Smooth muscle cell (in vitro differentiated cells): Measurements from ENCODE around the gene PHF12. TPM values are rescaled to one million over a fixed set of nuclear protein-coding genes. Genes with fewer than 3 reads are reported as not detected.

Experiments used
- DNase-seq: peaks from one replicate; lab custom pipeline; 2025; ENCODE audit not compliant: unreplicated experiment; lab: John Stamatoyannopoulos, UW
- H2AFZ ChIP-seq: fragments of 200-600 bp; sonication (generic); 2 replicates; pipeline ENCODE4 v1.6.0; 2016; ENCODE audit warnings: antibody characterized with exemption, low read depth, mild to moderate bottlenecking
- H3F3A ChIP-seq: fragments of 200-600 bp; sonication (generic); 2 replicates; pipeline ENCODE4 v1.6.0; 2017; ENCODE audit warnings: antibody characterized with exemption, low read depth
- H3K27ac ChIP-seq: fragments of 200-600 bp; sonication (generic); 2 replicates; pipeline ENCODE4 v1.5.1; 2016; ENCODE audit warnings: low read depth, mild to moderate bottlenecking
- H3K27me3 ChIP-seq: fragments of 200-600 bp; sonication (generic); 2 replicates; pipeline ENCODE4 v1.6.1; 2016; ENCODE audit warnings: low read depth, mild to moderate bottlenecking
- H3K36me3 ChIP-seq: fragments of 200-600 bp; sonication (generic); 2 replicates; pipeline ENCODE4 v1.5.1; 2016; ENCODE audit warnings: low read depth
- H3K4me1 ChIP-seq: fragments of 200-600 bp; sonication (generic); 2 replicates; pipeline ENCODE4 v1.5.1; 2016; ENCODE audit warnings: low read depth
- H3K4me2 ChIP-seq: fragments of 200-600 bp; sonication (generic); 2 replicates; pipeline ENCODE4 v1.6.0; 2016; ENCODE audit warnings: mild to moderate bottlenecking
- H3K4me3 ChIP-seq: fragments of 200-600 bp; sonication (generic); 2 replicates; pipeline ENCODE4 v1.5.1; 2016; ENCODE audit warnings: mild to moderate bottlenecking
- H3K79me2 ChIP-seq: fragments of 200-600 bp; sonication (generic); 2 replicates; pipeline ENCODE4 v1.6.0; 2016; ENCODE audit warnings: low read depth, mild to moderate bottlenecking
- H3K9ac ChIP-seq: fragments of 200-600 bp; sonication (generic); 2 replicates; pipeline ENCODE4 v1.6.0; 2016; ENCODE audit warnings: low read depth
- H3K9me3 ChIP-seq: fragments of 200-600 bp; sonication (generic); replicated peaks from 2 replicates; pipeline ENCODE4 v1.5.1; 2016; ENCODE audit warnings: low read depth
- H4K20me1 ChIP-seq: fragments of 200-600 bp; sonication (generic); 2 replicates; pipeline ENCODE4 v1.6.0; 2016; ENCODE audit warnings: low read depth
- CTCF ChIP-seq: fragments of 200-600 bp; sonication (generic); IDR thresholded peaks from 2 replicates; pipeline ENCODE4 v1.5.1; 2017; ENCODE audit warnings: borderline replicate concordance, mild to moderate bottlenecking, antibody characterized with exemption; ENCODE audit not compliant: insufficient read depth, poor library complexity, severe bottlenecking
- WGBS: methylation state at CpG from one replicate; pipeline ENCODE4 v1.1.7; 2016; ENCODE audit warnings: low lambda C conversion rate; 5-methylcytosine and 5-hydroxymethylcytosine counted together
- polyA plus RNA-seq: library from polyadenylated mRNA; unstranded; fragments of >200 nt; fragmentation: Nextera tagmentation; extraction: Ambion mirVana; gene quantifications from 2 replicates; pipeline ENCODE4 v1.2.1, GENCODE V29; 2016
- total RNA-seq: library from RNA; depleted of rRNA; stranded (reverse); fragments of >200 nt; gene quantifications from 2 replicates; pipeline ENCODE4 v1.2.3, GENCODE V29; 2014

PHF12 gene
- total and polyA plus RNA-seq, 2 experiments from 2014 or later = 14.0 to 18.9 TPM

- DNase-seq = no peak
- Histone ChIP-seq H3K27me3 (no peaks in the 10 kb centered on the region), H3F3A (peaks cover 3% of the 10 kb centered on the region), H3K4me3 (no peak overlapping the region), H3K79me2 (no peaks in the 10 kb centered on the region), H3K9ac (no peak overlapping the region), H3K36me3 (no peaks in the 10 kb centered on the region), H3K27ac (no peak overlapping the region), H3K4me1 (no peaks in the 10 kb centered on the region), H4K20me1 (no peaks in the 10 kb centered on the region), H3K4me2 (no peak overlapping the region), H2AFZ (no peak overlapping the region), H3K9me3 (no peaks in the 10 kb centered on the region)
- no peak for TF ChIP-seq CTCF
- 91% methylated on average over 13 of the region's 13 CpGs for whole genome bisulfite sequencing
Observed at GRCh38 chr17:28865946-28866752, 85.2 kb downstream of the PHF12 start.

GRCh38 chr17:28864991-28865849, 86.1 kb downstream of the PHF12 start:
- no peaks in the 10 kb centered on the region for H3K4me1 ChIP-seq
- no peaks in the 10 kb centered on the region for H3K79me2 ChIP-seq
- TF ChIP-seq CTCF = no peak
- no peak overlapping the region for H3K27ac ChIP-seq
- DNase-seq = no peak
- no peaks in the 10 kb centered on the region for H3K27me3 ChIP-seq
- H3K9ac ChIP-seq = no peak overlapping the region
- H3K4me2 ChIP-seq = no peak overlapping the region
- H4K20me1 ChIP-seq = no peaks in the 10 kb centered on the region
- no peaks in the 10 kb centered on the region for H3F3A ChIP-seq
- H3K4me3 ChIP-seq = no peak overlapping the region
- H3K9me3 ChIP-seq = no peaks in the 10 kb centered on the region
- no peaks in the 10 kb centered on the region for H3K36me3 ChIP-seq
- WGBS = 80% methylated on average over 11 of the region's 11 CpGs
- H2AFZ ChIP-seq = no peak overlapping the region

GRCh38 chr17:28863953-28864352, 87.4 kb downstream of the PHF12 start:
- Histone ChIP-seq H3K36me3 (no peaks in the 10 kb centered on the region), H3K9ac (no peak overlapping the region), H3K27ac (no peak overlapping the region), H3K4me3 (no peak overlapping the region), H3K4me1 (no peaks in the 10 kb centered on the region), H2AFZ (no peak overlapping the region), H3K4me2 (no peak overlapping the region), H4K20me1 (no peaks in the 10 kb centered on the region), H3F3A (no peaks in the 10 kb centered on the region), H3K9me3 (no peaks in the 10 kb centered on the region), H3K27me3 (no peaks in the 10 kb centered on the region), H3K79me2 (no peaks in the 10 kb centered on the region)
- no peak for DNase-seq
- TF ChIP-seq CTCF = no peak
- 100% methylated on average over 1 of the region's 1 CpG for WGBS
